HepG2 (cell line): ENCODE measurements around the gene IGLON5. TPM values are rescaled to one million over a fixed set of nuclear protein-coding genes. Genes with fewer than 3 reads are reported as not detected.

Source experiments
- AGO1 ChIP-seq: fragments of 200-400 bp; formaldehyde crosslinking; IDR thresholded peaks from 2 replicates; pipeline ENCODE4 v1.6.1; 2017; ENCODE audit warnings: mild to moderate bottlenecking, low read depth, low read length, moderate library complexity; ENCODE audit not compliant: poor library complexity, severe bottlenecking
- HOXD1 ChIP-seq: sonication (generic); formaldehyde crosslinking; IDR thresholded peaks from 2 replicates; pipeline ENCODE4 v1.5.0; 2020; ENCODE audit warnings: missing genetic modification reagents
- KMT2B ChIP-seq: IDR thresholded peaks from 2 replicates; pipeline ENCODE4 v1.6.1; 2016; ENCODE audit warnings: missing genetic modification reagents, missing compliant biosample characterization
- NFRKB ChIP-seq: fragments of 450-650 bp; IDR thresholded peaks from 2 replicates; pipeline ENCODE4 v1.6.1; 2017
- POLR2AphosphoS5 ChIP-seq: IDR thresholded peaks from 2 replicates; pipeline ENCODE4 v1.6.1; 2012; ENCODE audit warnings: low read depth, low read length
- SOX13 ChIP-seq, 3 experiments: fragments of 450-650 bp in 1 of 3; sonication (generic) in 1 of 3; formaldehyde crosslinking in 1 of 3; IDR thresholded peaks in 2 of 3; conservative IDR thresholded peaks in 1 of 3; 2 replicates each; pipeline versions ENCODE4 v1.5.0 to v1.6.1; 2016 to 2020; ENCODE audit warnings: antibody characterized with exemption in 1 of 3, mild to moderate bottlenecking in 1 of 3, missing compliant biosample characterization in 1 of 3, missing genetic modification reagents in 1 of 3, moderate library complexity in 1 of 3
- TMF1 ChIP-seq: sonication (generic); formaldehyde crosslinking; IDR thresholded peaks from 2 replicates; pipeline ENCODE4 v1.8.1; 2022; ENCODE audit warnings: low read depth, missing genetic modification reagents
- TOPORS ChIP-seq: sonication (generic); formaldehyde crosslinking; IDR thresholded peaks from 2 replicates; pipeline ENCODE4 v1.8.0; 2023; ENCODE audit warnings: mild to moderate bottlenecking, missing genetic modification reagents
- ZNF430 ChIP-seq: sonication (generic); formaldehyde crosslinking; IDR thresholded peaks from 2 replicates; pipeline ENCODE4 v1.9.0; 2021; ENCODE audit warnings: mild to moderate bottlenecking, missing genetic modification reagents
- ZNF567 ChIP-seq: sonication (generic); formaldehyde crosslinking; IDR thresholded peaks from 2 replicates; pipeline ENCODE4 v1.8.1; 2023; ENCODE audit warnings: mild to moderate bottlenecking, missing genetic modification reagents, borderline replicate concordance
- ZNF720 ChIP-seq: sonication (generic); formaldehyde crosslinking; IDR thresholded peaks from 2 replicates; pipeline ENCODE4 v1.4.0; 2020; ENCODE audit warnings: missing genetic modification reagents
- ZNF777 ChIP-seq: sonication (generic); formaldehyde crosslinking; IDR thresholded peaks from 2 replicates; pipeline ENCODE4 v1.4.0; 2020; ENCODE audit warnings: missing genetic modification reagents
- polyA plus RNA-seq, 8 experiments: library from polyadenylated mRNA; depleted of rRNA in 3 of 8; stranded (reverse) in 7 of 8; unstranded in 1 of 8; fragments of >200 nt; fragmentation: Illumina TruSeq in 4 of 8; extraction: Trizol in 4 of 8; gene quantifications; 2 replicates each; pipeline versions ENCODE4 v1.2.1 to v1.2.3, GENCODE V29; 2011 to 2016; ENCODE audit warnings: low read depth in 4 of 8, missing spikeins in 1 of 8, mixed read lengths in 1 of 8; ENCODE audit not compliant: insufficient read depth in 1 of 8
- total RNA-seq, 5 experiments: library from RNA; depleted of rRNA; stranded (reverse); fragments of >200 nt; fragmentation: Illumina TruSeq; extraction: Trizol; gene quantifications; 2 replicates each; pipeline ENCODE4 v1.2.3, GENCODE V29; 2016; ENCODE audit warnings: low read depth in 1 of 5
- TF ChIP-seq, protein P1 (sequence below): sonication (generic); formaldehyde crosslinking; IDR thresholded peaks from one replicate; pipeline ENCODE4 v1.5.1; 2020; ENCODE audit warnings: mild to moderate bottlenecking, missing genetic modification reagents; ENCODE audit errors: not compliant biosample characterization
- TF ChIP-seq, protein P2 (sequence below): sonication (generic); formaldehyde crosslinking; IDR thresholded peaks from 2 replicates; pipeline ENCODE4 v1.5.1; 2020; ENCODE audit warnings: missing genetic modification reagents, mild to moderate bottlenecking, borderline replicate concordance
- TF ChIP-seq, protein P3 (sequence below): sonication (generic); formaldehyde crosslinking; IDR thresholded peaks from 2 replicates; pipeline ENCODE4 v1.9.0; 2022; ENCODE audit warnings: missing genetic modification reagents, mild to moderate bottlenecking, borderline replicate concordance
- TF ChIP-seq, protein P4 (sequence below): IDR thresholded peaks from 2 replicates; pipeline ENCODE4 v1.6.1; 2012; ENCODE audit warnings: inconsistent platforms

Gene IGLON5
- total and polyA plus RNA-seq, 2 of the 13 experiments (the other 11 are each of a cell fraction or from before 2014, with no cell fraction given): 0.04 to 5.7 TPM

DNA sequence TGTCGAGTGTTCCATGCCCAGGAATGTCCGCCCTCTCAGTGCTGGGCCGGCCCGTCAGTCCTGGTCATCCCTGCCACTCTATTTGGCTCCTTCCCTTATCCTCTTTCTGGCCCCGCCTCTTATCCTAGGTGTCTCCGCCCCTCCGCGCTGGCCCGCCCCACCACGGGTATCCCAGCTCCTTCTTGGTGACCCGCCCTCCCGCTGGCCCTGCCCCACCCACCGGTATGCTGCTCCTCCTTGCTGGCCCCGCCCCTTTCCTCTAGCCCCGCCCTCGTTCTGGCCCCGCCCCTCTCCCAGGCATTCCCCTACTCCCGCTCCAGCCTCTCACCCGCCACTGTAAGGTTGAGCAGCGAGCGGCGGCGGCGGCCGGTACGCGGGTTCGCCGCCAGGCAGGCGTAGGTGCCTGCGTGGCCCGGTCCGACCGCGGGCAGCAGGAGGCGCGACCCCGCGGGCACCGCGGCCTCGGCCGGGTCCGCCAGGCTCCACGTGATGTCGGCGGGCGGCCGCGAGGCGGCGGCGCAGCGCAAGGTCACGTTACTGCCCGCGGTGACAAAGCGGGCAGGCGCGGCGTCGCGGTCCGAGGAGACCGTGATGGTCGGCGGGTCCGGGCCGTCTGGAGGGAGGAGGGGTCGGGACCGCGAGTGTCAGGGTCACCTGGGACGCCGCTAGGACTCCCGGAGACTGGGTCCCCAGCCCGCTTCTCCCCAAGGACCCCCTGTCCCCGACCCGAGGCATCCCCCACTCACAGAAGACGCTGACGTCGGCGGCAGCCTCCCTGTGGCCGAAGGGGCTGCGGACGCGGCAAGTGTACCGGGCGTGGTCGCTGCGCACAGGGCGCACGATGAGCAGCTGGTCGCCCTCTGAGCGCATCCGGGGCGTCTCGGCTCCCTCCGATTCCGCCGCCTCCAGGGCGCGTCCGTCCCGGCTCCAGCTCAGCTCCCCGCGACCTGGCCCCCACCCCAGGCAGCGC is 28.5 kb downstream of the IGLON5 start (continued):
- TF ChIP-seq, protein P1, sequence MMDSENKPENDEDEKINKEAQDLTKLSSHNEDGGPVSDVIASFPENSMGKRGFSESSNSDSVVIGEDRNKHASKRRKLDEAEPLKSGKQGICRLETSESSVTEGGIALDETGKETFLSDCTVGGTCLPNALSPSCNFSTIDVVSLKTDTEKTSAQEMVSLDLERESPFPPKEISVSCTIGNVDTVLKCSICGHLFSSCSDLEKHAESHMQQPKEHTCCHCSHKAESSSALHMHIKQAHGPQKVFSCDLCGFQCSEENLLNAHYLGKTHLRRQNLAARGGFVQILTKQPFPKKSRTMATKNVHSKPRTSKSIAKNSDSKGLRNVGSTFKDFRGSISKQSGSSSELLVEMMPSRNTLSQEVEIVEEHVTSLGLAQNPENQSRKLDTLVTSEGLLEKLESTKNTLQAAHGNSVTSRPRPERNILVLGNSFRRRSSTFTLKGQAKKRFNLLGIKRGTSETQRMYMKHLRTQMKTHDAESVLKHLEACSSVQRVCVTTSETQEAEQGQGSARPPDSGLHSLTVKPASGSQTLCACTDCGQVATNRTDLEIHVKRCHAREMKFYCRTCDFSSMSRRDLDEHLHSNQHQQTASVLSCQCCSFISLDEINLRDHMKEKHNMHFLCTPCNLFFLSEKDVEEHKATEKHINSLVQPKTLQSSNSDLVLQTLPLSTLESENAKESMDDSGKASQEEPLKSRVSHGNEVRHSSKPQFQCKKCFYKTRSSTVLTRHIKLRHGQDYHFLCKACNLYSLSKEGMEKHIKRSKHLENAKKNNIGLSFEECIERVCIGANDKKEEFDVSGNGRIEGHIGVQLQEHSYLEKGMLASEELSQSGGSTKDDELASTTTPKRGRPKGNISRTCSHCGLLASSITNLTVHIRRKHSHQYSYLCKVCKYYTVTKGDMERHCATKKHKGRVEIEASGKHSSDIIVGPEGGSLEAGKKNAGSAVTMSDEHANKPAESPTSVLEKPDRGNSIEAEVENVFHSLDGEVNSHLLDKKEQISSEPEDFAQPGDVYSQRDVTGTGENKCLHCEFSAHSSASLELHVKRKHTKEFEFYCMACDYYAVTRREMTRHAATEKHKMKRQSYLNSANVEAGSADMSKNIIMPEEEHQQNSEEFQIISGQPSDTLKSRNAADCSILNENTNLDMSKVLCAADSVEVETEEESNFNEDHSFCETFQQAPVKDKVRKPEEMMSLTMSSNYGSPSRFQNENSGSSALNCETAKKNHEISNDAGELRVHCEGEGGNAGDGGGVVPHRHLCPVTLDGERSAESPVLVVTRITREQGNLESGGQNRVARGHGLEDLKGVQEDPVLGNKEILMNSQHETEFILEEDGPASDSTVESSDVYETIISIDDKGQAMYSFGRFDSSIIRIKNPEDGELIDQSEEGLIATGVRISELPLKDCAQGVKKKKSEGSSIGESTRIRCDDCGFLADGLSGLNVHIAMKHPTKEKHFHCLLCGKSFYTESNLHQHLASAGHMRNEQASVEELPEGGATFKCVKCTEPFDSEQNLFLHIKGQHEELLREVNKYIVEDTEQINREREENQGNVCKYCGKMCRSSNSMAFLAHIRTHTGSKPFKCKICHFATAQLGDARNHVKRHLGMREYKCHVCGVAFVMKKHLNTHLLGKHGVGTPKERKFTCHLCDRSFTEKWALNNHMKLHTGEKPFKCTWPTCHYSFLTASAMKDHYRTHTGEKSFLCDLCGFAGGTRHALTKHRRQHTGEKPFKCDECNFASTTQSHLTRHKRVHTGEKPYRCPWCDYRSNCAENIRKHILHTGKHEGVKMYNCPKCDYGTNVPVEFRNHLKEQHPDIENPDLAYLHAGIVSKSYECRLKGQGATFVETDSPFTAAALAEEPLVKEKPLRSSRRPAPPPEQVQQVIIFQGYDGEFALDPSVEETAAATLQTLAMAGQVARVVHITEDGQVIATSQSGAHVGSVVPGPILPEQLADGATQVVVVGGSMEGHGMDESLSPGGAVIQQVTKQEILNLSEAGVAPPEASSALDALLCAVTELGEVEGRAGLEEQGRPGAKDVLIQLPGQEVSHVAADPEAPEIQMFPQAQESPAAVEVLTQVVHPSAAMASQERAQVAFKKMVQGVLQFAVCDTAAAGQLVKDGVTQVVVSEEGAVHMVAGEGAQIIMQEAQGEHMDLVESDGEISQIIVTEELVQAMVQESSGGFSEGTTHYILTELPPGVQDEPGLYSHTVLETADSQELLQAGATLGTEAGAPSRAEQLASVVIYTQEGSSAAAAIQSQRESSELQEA (CRISPR knock-in tag): no peak
- peak; percentile 38; the same call in 1 of the 2 replicates for TF ChIP-seq ZNF777 (CRISPR knock-in tag)
- no peak for TF ChIP-seq AGO1
- TF ChIP-seq, protein P2, sequence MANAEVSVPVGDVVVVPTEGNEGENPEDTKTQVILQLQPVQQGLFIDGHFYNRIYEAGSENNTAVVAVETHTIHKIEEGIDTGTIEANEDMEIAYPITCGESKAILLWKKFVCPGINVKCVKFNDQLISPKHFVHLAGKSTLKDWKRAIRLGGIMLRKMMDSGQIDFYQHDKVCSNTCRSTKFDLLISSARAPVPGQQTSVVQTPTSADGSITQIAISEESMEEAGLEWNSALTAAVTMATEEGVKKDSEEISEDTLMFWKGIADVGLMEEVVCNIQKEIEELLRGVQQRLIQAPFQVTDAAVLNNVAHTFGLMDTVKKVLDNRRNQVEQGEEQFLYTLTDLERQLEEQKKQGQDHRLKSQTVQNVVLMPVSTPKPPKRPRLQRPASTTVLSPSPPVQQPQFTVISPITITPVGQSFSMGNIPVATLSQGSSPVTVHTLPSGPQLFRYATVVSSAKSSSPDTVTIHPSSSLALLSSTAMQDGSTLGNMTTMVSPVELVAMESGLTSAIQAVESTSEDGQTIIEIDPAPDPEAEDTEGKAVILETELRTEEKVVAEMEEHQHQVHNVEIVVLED (CRISPR knock-in tag): no peak
- no peak for TF ChIP-seq KMT2B (CRISPR knock-in tag)
- no peak for TF ChIP-seq NFRKB
- no peak for TF ChIP-seq ZNF720
- peak; percentile 70 for TF ChIP-seq POLR2AphosphoS5
- TF ChIP-seq, protein P3, sequence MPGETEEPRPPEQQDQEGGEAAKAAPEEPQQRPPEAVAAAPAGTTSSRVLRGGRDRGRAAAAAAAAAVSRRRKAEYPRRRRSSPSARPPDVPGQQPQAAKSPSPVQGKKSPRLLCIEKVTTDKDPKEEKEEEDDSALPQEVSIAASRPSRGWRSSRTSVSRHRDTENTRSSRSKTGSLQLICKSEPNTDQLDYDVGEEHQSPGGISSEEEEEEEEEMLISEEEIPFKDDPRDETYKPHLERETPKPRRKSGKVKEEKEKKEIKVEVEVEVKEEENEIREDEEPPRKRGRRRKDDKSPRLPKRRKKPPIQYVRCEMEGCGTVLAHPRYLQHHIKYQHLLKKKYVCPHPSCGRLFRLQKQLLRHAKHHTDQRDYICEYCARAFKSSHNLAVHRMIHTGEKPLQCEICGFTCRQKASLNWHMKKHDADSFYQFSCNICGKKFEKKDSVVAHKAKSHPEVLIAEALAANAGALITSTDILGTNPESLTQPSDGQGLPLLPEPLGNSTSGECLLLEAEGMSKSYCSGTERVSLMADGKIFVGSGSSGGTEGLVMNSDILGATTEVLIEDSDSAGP: no peak
- TF ChIP-seq HOXD1 (CRISPR knock-in tag): no peak
- no peak for TF ChIP-seq ZNF567
- TF ChIP-seq, protein P4, sequence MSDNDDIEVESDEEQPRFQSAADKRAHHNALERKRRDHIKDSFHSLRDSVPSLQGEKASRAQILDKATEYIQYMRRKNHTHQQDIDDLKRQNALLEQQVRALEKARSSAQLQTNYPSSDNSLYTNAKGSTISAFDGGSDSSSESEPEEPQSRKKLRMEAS: peak; percentile 87
- no peak for TF ChIP-seq TOPORS (CRISPR knock-in tag)
- no peak for TF ChIP-seq ZNF430
- TF ChIP-seq TMF1 (CRISPR knock-in tag): peak; percentile 77; the same call in 1 of the 2 replicates
- no peak for TF ChIP-seq SOX13 (IDR thresholded peaks at IDR 0.05)
- TF ChIP-seq SOX13 (CRISPR knock-in tag; conservative IDR thresholded peaks at IDR 0.05 in 1 of 2, IDR thresholded peaks at IDR 0.05 in 1 of 2): 0 out of 4 replicates have a peak, but pooled peaks of 1 of the 2 experiments have one; percentile 14
